ENCODE data around the gene GPR107.

Gene GPR107

GRCh38 chr9:130039528-130040147 is 14.1 kb upstream of the GPR107 start:
- peak; percentile 32 for TF ChIP-seq CTCF (IDR thresholded peaks at IDR 0.05; ENCODE audit: low read depth, low read length, missing control alignments)
- in situ Hi-C loops (cut with HindIII; ENCODE audit: low sequenced_read_pairs), result no loop called here
- no peak overlapping the region for H3K4me3 ChIP-seq (ENCODE audit: low read depth, low read length)
- no peak for DNase-seq (ENCODE audit: low read depth)

- in situ Hi-C loops (cut with HindIII; ENCODE audit: low sequenced_read_pairs), result no loop called here
- no peak for TF ChIP-seq CTCF (IDR thresholded peaks at IDR 0.05; ENCODE audit: low read depth, low read length, missing control alignments)
- DNase-seq (ENCODE audit: low read depth), result no peak
- peak overlapping the region; percentile 91 for H3K4me3 ChIP-seq (ENCODE audit: low read depth, low read length)
Observed at GRCh38 chr9:130040984-130041647, 12.6 kb upstream of the GPR107 start.

GRCh38 chr9:130041648-130042405 is 11.9 kb upstream of the GPR107 start:
- peak overlapping the region; percentile 91 for H3K4me3 ChIP-seq (ENCODE audit: low read depth, low read length)
- in situ Hi-C loops (cut with HindIII; ENCODE audit: low sequenced_read_pairs), result no loop called here
- TF ChIP-seq CTCF (IDR thresholded peaks at IDR 0.05; ENCODE audit: low read depth, low read length, missing control alignments), result no peak
- no peak for DNase-seq (ENCODE audit: low read depth)

- in situ Hi-C loops (cut with HindIII; ENCODE audit: low sequenced_read_pairs), result no loop called here
- no peak for TF ChIP-seq CTCF (IDR thresholded peaks at IDR 0.05; ENCODE audit: low read depth, low read length, missing control alignments)
- DNase-seq (ENCODE audit: low read depth), result no peak
- H3K4me3 ChIP-seq (ENCODE audit: low read depth, low read length), result peak overlapping the region; percentile 91
Observed at GRCh38 chr9:130042406-130042884, 11.3 kb upstream of the GPR107 start.

- TF ChIP-seq CTCF (IDR thresholded peaks at IDR 0.05; ENCODE audit: low read depth, low read length, missing control alignments), result no peak
- DNase-seq (ENCODE audit: low read depth), result peak; percentile 36
- in situ Hi-C loops (cut with HindIII; ENCODE audit: low sequenced_read_pairs), result no loop called here
- peak within 1 kb of the TSS; percentile 91 for H3K4me3 ChIP-seq (ENCODE audit: low read depth, low read length)
Observed at GRCh38 chr9:130042885-130043653, 10.6 kb upstream of the GPR107 start, which contains the start of gene FNBP1. FNBP1 (minus strand) TSS chr9:130043189; CDS start chr9:130042975, 214 bp downstream.
